Erythroblast (primary cell): ENCODE measurements around the gene ARHGEF38.

Experiments used
- GATA1 ChIP-seq: IDR thresholded peaks from 2 replicates; pipeline ENCODE4 v1.6.1; 2011; ENCODE audit warnings: low read depth, mild to moderate bottlenecking, control low read depth, low read length, moderate library complexity
- POLR2A ChIP-seq: IDR thresholded peaks from 2 replicates; pipeline ENCODE4 v1.6.1; 2011; ENCODE audit warnings: mild to moderate bottlenecking, low read length

- TF ChIP-seq POLR2A (no peak), GATA1 (no peak)
Measured at GRCh38 chr4:105504744-105505143, 47.7 kb upstream of the ARHGEF38 start.
